Limb (tissue), 2 donors: ENCODE data around the gene DNAJC16.
"Not testable (repeated sequence)": the region's sequence is repeated elsewhere in the genome, so short reads cannot be mapped to it uniquely, and the experiment has no call there.

Experiments
- DNase-seq, 2 donors: peaks; one replicate each; pipeline ENCODE4 v3.0.0-alpha.2; 2016; ENCODE audit errors: extremely low spot score in 2 of 2

DNAJC16 gene

GRCh38 chr1:15579683-15580047 is 53.0 kb downstream of the DNAJC16 start:
- no peak for DNase-seq

GRCh38 chr1:15583016-15583706 is 56.5 kb downstream of the DNAJC16 start:
- DNase-seq, result no peak

GRCh38 chr1:15584489-15585363 is 58.1 kb downstream of the DNAJC16 start, which contains the start of gene AGMAT:
AGMAT (minus strand) TSS chr1:15585051; CDS start chr1:15584967, 84 bp downstream.
- peak in 1 of 2 donors; percentile 64 for DNase-seq

- no peak for DNase-seq
Observed at GRCh38 chr1:15592285-15592684, 65.6 kb downstream of the DNAJC16 start.

- DNase-seq, result no peak
Observed at GRCh38 chr1:15595809-15596617, 69.4 kb downstream of the DNAJC16 start.

- DNase-seq, result peak in 1 of 2 donors; percentile 57
Observed at GRCh38 chr1:15598436-15598835, 71.8 kb downstream of the DNAJC16 start.

GRCh38 chr1:15603050-15603965 is 76.7 kb downstream of the DNAJC16 start:
- DNase-seq, result peak; percentile 96 to 97

- not testable (repeated sequence) for DNase-seq
Observed at GRCh38 chr1:15603966-15604282, 77.3 kb downstream of the DNAJC16 start.

- not testable (repeated sequence) for DNase-seq
Observed at GRCh38 chr1:15604400-15604799, 77.8 kb downstream of the DNAJC16 start.

GRCh38 chr1:15605398-15606383 is 79.0 kb downstream of the DNAJC16 start:
- DNase-seq, result no peak

- DNase-seq, result no peak
Observed at GRCh38 chr1:15609631-15610030, 83.0 kb downstream of the DNAJC16 start.

- DNase-seq, result no peak
Observed at GRCh38 chr1:15610167-15610566, 83.5 kb downstream of the DNAJC16 start.

GRCh38 chr1:15616373-15617172 is 89.9 kb downstream of the DNAJC16 start:
- DNase-seq, result no peak

- peak; percentile 98 for DNase-seq
Observed at GRCh38 chr1:15617173-15618076, 90.8 kb downstream of the DNAJC16 start, which contains the start of gene DDI2. DDI2 (plus strand) TSS chr1:15617458; CDS start chr1:15617671, 213 bp downstream.

GRCh38 chr1:15618077-15618654 is 91.5 kb downstream of the DNAJC16 start:
- no peak for DNase-seq

- DNase-seq, result no peak
Observed at GRCh38 chr1:15618655-15619525, 92.2 kb downstream of the DNAJC16 start.
